ENCODE data around the gene ANO8. TPM values are rescaled to one million over a fixed set of nuclear protein-coding genes. Genes with fewer than 3 reads are reported as not detected.

ANO8 gene, protein sequence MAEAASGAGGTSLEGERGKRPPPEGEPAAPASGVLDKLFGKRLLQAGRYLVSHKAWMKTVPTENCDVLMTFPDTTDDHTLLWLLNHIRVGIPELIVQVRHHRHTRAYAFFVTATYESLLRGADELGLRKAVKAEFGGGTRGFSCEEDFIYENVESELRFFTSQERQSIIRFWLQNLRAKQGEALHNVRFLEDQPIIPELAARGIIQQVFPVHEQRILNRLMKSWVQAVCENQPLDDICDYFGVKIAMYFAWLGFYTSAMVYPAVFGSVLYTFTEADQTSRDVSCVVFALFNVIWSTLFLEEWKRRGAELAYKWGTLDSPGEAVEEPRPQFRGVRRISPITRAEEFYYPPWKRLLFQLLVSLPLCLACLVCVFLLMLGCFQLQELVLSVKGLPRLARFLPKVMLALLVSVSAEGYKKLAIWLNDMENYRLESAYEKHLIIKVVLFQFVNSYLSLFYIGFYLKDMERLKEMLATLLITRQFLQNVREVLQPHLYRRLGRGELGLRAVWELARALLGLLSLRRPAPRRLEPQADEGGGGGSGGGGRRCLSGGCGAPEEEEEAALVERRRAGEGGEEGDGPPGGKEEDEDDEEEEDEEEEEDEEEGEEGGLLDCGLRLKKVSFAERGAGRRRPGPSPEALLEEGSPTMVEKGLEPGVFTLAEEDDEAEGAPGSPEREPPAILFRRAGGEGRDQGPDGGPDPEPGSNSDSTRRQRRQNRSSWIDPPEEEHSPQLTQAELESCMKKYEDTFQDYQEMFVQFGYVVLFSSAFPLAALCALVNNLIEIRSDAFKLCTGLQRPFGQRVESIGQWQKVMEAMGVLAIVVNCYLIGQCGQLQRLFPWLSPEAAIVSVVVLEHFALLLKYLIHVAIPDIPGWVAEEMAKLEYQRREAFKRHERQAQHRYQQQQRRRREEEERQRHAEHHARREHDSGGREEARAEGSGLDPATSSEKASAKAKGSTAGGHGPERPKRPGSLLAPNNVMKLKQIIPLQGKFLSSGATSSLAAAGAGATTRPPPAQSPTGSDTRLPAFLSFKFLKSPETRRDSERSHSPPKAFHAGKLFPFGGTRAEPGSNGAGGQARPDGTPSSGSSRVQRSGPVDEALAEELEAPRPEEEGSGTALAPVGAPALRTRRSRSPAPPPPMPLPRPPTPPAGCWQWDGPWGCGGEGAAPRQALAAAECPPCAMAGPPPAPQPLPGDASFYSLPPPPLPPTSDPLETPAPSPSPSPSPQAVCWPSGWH
- total RNA-seq: 10 to 100 TPM in 4 of 5 donors, 1 to 10 TPM in 1; 2.9 to 37.9 (median 23.0) TPM
- 1 to 10 TPM; 1.1 to 5.1 (median 3.6) TPM for polyA plus RNA-seq
- long read RNA-seq, donor 1: 0 reads
- long read RNA-seq, donor 2: 0 reads
- long read RNA-seq, donor 3, partial matches to known transcripts: 0 of 1 reads
- long read RNA-seq, donor 3, other reads (novel, unspliced or antisense): 0 of 1 reads
- long read RNA-seq, donor 4: 0 reads
- long read RNA-seq, donor 5: 0 reads
- long read RNA-seq, donor 6, full-length matches to known transcripts: 3 of 3 reads
- long read RNA-seq, donor 6, partial matches to known transcripts: 0 of 3 reads
- long read RNA-seq, donor 6, other reads (novel, unspliced or antisense): 0 of 3 reads
- long read RNA-seq, donor 7: 0 reads
- long read RNA-seq, donor 8: 0 reads
- long read RNA-seq, donor 9: 0 reads
- long read RNA-seq, donor 10: 0 reads

DNA sequence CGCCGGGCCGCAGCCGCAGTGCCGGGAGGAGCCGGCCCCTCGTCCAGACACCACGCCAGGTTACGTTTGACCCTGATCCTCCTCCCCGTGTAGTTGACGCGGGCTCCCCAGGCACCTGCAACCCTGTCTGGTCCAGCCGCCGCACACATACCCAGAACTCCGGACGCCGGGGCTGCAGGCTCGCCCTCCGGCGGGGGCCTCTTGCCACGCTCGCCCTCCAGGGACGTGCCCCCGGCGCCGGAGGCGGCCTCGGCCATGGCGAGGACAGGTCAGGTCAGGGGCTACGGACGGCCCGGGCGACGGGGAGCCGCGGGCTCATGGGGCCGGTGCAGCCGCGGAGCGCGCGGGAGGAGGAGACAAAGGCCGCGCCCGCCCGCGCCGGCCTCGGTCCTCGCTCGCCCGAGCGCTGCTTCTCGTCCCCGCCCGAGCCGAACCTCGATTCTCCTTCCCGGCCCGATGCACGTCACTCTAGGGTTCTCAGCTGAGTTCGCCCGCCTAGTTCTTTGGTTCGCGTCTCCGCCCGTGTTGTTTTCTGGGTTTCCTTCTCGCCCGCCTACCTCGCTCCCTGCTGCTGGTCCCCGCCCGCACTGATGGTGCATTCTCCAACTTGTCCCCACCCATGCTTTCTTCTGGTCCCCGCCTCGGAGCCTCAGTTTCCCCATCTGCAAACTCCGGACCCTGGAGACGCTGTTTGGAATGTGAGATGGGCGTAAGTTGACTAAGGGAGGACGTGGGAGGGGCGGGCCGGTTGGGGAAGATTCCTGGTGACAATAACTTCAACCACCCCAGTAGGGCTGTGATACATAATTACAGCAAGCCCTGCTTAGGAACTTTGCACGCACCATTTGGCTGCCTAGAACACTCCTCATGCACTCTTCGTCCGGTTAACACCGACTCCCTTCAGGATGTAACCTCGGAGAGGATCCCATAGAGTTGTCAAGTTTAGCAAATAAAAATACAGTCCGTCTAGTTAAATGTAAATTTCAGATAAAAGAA, at the start of gene ANO8:
TSS of gene ANO8 (minus strand) at position 442 of the 996 bp plus-strand sequence. CDS start at position 257, 185 bp downstream.
- H3K4me1 ChIP-seq: peaks cover 27 to 60% (median 44%) of the 10 kb centered on the region in 4 donors
- H3K4me3 ChIP-seq: peak within 1 kb of the TSS; percentile 72 to 83 (median 74)
- 2 to 4% (median 2%) methylated on average over 37 to 86 of the region's 86 CpGs for WGBS, 5 donors
- TF ChIP-seq POLR2AphosphoS5 (IDR thresholded peaks at IDR 0.05) (peak; percentile 52 to 82 (median 81)), POLR2A (IDR thresholded peaks at IDR 0.05) (no peak), EP300 (IDR thresholded peaks at IDR 0.05) (no peak)
- TF ChIP-seq, protein P1, sequence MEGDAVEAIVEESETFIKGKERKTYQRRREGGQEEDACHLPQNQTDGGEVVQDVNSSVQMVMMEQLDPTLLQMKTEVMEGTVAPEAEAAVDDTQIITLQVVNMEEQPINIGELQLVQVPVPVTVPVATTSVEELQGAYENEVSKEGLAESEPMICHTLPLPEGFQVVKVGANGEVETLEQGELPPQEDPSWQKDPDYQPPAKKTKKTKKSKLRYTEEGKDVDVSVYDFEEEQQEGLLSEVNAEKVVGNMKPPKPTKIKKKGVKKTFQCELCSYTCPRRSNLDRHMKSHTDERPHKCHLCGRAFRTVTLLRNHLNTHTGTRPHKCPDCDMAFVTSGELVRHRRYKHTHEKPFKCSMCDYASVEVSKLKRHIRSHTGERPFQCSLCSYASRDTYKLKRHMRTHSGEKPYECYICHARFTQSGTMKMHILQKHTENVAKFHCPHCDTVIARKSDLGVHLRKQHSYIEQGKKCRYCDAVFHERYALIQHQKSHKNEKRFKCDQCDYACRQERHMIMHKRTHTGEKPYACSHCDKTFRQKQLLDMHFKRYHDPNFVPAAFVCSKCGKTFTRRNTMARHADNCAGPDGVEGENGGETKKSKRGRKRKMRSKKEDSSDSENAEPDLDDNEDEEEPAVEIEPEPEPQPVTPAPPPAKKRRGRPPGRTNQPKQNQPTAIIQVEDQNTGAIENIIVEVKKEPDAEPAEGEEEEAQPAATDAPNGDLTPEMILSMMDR (IDR thresholded peaks at IDR 0.05): no peak
- H3K9me3 ChIP-seq: no peaks in the 10 kb centered on the region
- H3K27ac ChIP-seq: peak within 1 kb of the TSS; percentile 72 to 87 (median 81)
- intact Hi-C loops (cut with DNase I; ENCODE audit: low total_unique reads): no loop called here
- H3K27me3 ChIP-seq: peaks cover 0 to 20% (median 3%) of the 10 kb centered on the region in 3 donors
- peak; percentile 94 to 99 for DNase-seq
- peaks cover 0 to 20% (median 11%) of the 10 kb centered on the region in 4 donors for H3K36me3 ChIP-seq

DNA sequence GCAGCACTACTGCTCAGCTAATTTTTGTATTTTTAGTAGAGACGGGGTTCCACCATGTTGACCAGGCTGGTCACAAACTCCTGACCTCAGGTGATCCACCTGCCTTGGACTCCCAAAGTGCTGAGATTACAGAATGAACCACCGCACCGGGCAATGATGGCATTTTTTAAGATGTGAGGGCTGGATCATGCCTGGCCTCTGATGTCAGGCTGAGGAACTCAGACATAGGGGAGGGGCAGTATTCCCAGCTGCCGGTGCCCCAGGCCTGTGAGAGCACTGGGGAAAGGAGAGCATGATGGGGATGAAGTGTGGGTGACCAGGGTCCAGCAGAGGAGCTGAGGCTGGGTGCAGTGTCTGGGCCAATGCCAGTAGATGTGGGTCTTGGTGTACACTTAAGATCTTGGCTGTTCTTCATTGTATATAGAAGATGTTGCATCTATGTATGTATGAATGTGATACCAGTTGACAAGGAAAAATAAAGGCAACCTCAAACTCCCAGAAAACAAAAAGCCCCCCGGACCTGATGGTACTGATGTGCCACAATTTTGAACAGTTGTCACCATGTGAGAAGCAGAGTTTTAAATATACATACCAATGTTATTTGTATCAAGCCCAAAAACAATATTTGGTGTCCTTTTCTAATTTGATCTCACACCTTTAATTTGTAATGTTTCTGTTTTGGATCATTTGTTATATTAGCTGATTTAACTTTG, 45.9 kb upstream of the ANO8 start:
- Histone ChIP-seq H3K9me3 (no peaks in the 10 kb centered on the region), H3K27me3 (peaks cover 0 to 34% (median 5%) of the 10 kb centered on the region in 3 donors), H3K4me3 (no peak overlapping the region), H3K27ac (no peak overlapping the region), H3K4me1 (peaks cover 0 to 18% (median 9%) of the 10 kb centered on the region in 4 donors), H3K36me3 (no peaks in the 10 kb centered on the region)
- intact Hi-C loops (cut with DNase I; ENCODE audit: low total_unique reads): no loop called here
- 85 to 97% (median 96%) methylated on average over 5 of the region's 5 CpGs for WGBS, 5 donors
- no peak for DNase-seq
- TF ChIP-seq POLR2AphosphoS5 (IDR thresholded peaks at IDR 0.05): no peak
- TF ChIP-seq EP300 (IDR thresholded peaks at IDR 0.05): no peak
- TF ChIP-seq, protein P1 (IDR thresholded peaks at IDR 0.05): no peak
- no peak for TF ChIP-seq POLR2A (IDR thresholded peaks at IDR 0.05)

DNA sequence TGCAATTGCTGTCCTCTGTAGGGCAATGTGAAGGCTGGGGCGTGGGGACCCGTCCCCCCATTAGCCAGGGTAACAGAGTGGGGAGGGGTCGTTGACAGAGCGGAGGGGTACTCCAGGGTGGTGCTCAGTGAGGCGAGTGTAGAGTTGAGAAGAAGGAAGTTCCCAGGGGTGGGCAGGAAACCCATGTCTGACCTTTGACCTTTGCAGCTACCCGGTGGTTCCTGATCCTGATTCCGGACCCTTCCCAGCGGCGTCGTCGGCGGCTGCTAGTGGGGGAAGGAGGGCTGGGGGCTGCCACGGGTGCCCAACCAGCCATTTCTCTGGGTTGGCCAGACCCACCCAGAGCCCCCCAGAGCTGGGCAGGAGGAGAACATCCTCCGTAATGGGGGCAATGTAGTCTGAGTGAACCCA, 44.6 kb upstream of the ANO8 start:
- no peaks in the 10 kb centered on the region for H3K36me3 ChIP-seq
- TF ChIP-seq POLR2A (IDR thresholded peaks at IDR 0.05): no peak
- TF ChIP-seq EP300 (IDR thresholded peaks at IDR 0.05): no peak
- TF ChIP-seq POLR2AphosphoS5 (IDR thresholded peaks at IDR 0.05): no peak
- TF ChIP-seq, protein P1 (IDR thresholded peaks at IDR 0.05): no peak
- no peaks in the 10 kb centered on the region for H3K9me3 ChIP-seq
- H3K4me3 ChIP-seq: no peak overlapping the region
- peaks cover 0 to 18% (median 9%) of the 10 kb centered on the region in 4 donors for H3K4me1 ChIP-seq
- peak in 1 of 2 donors; percentile 72 for DNase-seq
- WGBS, 5 donors: 38 to 45% (median 41%) methylated on average over 14 of the region's 14 CpGs
- H3K27me3 ChIP-seq: peaks cover 0 to 34% (median 5%) of the 10 kb centered on the region in 3 donors
- peak overlapping the region in 1 of 5 donors; percentile 25 for H3K27ac ChIP-seq
- intact Hi-C loops (cut with DNase I; ENCODE audit: low total_unique reads): no loop called here

All from stomach (tissue), 19 donors.